WERI-Rb-1 (cell line): ENCODE measurements around the gene BAHCC1.
A peak's percentile ranks its signal among the peaks of the same experiment; 100 is the strongest.

Source experiments
- DNase-seq: peaks from one replicate; pipeline ENCODE4 v3.0.0-alpha.2; 2020
- H3K27ac ChIP-seq: fragments of 250-450 bp; sonication (Bioruptor Pico); 2 replicates; pipeline ENCODE4 v1.5.1; 2020; ENCODE audit warnings: mild to moderate bottlenecking, moderate library complexity
- H3K27me3 ChIP-seq: fragments of 250-450 bp; sonication (Bioruptor Pico); 2 replicates; pipeline ENCODE4 v1.5.1; 2021; ENCODE audit warnings: mild to moderate bottlenecking, low read depth, moderate library complexity; ENCODE audit not compliant: insufficient read depth, severe bottlenecking
- H3K36me3 ChIP-seq: fragments of 250-450 bp; sonication (Bioruptor Pico); 2 replicates; pipeline ENCODE4 v1.5.1; 2020; ENCODE audit warnings: mild to moderate bottlenecking, moderate library complexity
- H3K4me3 ChIP-seq: 2 replicates; pipeline ENCODE4 v1.5.1; 2011; ENCODE audit warnings: low read depth, mild to moderate bottlenecking, control low read depth, low read length
- H3K9me3 ChIP-seq: fragments of 250-450 bp; sonication (Bioruptor Pico); 2 replicates; pipeline ENCODE4 v1.5.1; 2021; ENCODE audit warnings: mild to moderate bottlenecking, moderate library complexity; ENCODE audit not compliant: severe bottlenecking
- TF ChIP-seq, protein P1 (sequence below): IDR thresholded peaks from 2 replicates; pipeline ENCODE4 v1.5.1; 2011; ENCODE audit warnings: low read depth, mild to moderate bottlenecking, control low read depth, inconsistent platforms, low read length

The BAHCC1 gene

DNA sequence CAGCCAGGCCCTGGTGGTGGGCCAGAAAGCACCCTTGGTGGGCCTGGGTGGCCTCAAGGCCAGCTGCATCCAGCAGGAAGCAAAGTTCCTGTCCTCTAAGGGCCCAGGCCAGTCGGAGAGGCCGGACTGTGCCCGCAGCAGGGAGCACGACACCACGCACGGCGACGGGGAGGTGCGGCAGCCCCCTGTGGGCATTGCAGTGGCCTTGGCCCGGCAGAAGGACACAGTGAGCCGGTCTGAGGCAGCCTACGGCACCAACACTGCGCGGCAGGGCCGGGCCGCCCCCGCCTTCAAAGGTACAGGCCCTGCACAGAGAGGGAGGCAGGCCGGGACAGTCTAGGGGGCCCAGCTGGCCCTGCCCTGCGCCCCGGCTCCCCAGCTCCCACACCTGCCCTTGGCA lies 48.0 kb downstream of the BAHCC1 start:
- TF ChIP-seq, protein P1, sequence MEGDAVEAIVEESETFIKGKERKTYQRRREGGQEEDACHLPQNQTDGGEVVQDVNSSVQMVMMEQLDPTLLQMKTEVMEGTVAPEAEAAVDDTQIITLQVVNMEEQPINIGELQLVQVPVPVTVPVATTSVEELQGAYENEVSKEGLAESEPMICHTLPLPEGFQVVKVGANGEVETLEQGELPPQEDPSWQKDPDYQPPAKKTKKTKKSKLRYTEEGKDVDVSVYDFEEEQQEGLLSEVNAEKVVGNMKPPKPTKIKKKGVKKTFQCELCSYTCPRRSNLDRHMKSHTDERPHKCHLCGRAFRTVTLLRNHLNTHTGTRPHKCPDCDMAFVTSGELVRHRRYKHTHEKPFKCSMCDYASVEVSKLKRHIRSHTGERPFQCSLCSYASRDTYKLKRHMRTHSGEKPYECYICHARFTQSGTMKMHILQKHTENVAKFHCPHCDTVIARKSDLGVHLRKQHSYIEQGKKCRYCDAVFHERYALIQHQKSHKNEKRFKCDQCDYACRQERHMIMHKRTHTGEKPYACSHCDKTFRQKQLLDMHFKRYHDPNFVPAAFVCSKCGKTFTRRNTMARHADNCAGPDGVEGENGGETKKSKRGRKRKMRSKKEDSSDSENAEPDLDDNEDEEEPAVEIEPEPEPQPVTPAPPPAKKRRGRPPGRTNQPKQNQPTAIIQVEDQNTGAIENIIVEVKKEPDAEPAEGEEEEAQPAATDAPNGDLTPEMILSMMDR = no peak
- Histone ChIP-seq H3K4me3 (no peak overlapping the region), H3K9me3 (no peaks in the 10 kb centered on the region), H3K36me3 (peaks cover 10% of the 10 kb centered on the region), H3K27ac (no peak overlapping the region), H3K27me3 (no peaks in the 10 kb centered on the region)
- no peak for DNase-seq

DNA sequence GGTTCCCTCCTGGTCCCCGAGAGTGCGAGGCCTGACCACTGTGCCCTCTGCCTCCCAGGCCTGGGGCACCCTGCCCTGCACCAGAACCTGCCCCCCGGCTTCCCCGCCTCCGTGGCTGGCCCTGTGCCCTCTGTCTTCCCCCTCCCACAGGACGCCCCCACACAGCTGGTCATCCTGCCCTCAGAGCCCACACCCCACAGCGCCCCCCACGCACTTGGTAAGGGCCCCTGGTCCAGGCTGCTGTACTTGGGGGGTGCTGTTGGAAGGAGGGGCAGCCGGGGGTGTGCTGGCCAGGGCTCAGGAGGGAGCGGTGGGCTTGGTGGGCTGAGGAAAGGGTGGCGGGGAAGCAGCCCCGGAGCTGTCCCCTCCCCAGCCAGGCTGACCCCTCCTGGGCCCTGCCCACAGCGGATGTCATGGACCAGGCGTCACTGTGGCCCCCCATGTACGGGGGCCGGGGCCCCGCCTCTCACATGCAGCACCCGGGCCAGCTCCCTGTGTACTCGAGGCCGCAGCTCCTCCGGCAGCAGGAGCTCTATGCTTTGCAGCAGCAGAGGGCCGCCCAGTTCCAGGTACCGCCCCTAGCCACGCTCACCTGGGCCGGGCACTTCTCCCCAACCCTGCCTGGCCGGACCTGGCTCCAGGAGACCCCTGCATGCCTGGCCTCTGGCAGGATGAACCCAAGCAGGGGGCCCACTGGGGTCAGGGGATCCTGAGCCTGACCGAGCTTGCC lies 49.5 kb downstream of the BAHCC1 start:
- Histone ChIP-seq H3K9me3 (no peaks in the 10 kb centered on the region), H3K27ac (no peak overlapping the region), H3K27me3 (no peaks in the 10 kb centered on the region), H3K36me3 (peaks cover 10% of the 10 kb centered on the region), H3K4me3 (no peak overlapping the region)
- TF ChIP-seq, protein P1 = no peak
- DNase-seq = no peak

DNA sequence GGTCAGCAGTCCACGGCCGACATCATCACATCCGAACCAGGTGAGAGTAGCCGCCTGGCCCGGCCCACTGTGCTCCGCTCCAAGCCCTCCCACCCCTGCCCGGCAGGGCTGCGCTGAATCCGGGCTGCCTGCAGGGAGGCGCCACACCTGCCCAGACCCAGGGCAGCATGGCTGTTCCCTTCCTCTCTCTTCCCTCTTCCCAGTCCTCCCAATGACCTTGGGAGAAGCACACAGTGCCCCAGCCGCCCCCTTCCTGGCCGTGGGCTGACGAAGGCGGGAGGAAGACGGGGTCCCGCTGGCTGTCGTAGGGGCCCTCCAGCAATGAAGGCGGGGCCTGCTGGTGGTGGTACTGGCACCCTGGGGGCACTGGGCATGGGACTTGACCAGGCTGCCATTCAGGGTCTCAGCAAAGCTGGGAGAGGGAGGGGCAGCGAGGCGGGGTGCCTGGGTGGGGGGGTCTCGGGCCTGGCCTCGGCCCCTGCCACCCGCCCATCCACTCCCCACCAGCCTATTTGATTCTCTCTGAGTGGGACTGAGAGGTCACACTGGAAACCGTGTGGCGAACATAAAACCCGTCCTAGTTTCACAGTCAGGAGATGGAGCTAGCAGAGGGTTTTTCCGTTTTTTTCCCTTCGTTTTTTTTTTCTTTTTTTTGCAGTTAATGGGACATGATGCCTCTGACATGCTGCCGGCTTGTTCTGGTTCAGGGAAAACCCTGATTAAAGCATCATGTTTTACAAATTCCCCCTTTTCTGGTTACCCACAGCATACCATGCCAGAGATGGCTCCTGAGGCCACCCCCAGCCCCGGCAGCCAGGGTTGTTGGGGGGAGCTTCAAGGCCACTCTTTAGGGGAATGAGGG lies 50.6 kb downstream of the BAHCC1 start:
- Histone ChIP-seq H3K4me3 (no peak overlapping the region), H3K36me3 (peaks cover 10% of the 10 kb centered on the region), H3K27me3 (no peaks in the 10 kb centered on the region), H3K27ac (no peak overlapping the region), H3K9me3 (no peaks in the 10 kb centered on the region)
- DNase-seq = no peak
- TF ChIP-seq, protein P1 = peak; percentile 29; the same call in 1 of the 2 replicates

DNA sequence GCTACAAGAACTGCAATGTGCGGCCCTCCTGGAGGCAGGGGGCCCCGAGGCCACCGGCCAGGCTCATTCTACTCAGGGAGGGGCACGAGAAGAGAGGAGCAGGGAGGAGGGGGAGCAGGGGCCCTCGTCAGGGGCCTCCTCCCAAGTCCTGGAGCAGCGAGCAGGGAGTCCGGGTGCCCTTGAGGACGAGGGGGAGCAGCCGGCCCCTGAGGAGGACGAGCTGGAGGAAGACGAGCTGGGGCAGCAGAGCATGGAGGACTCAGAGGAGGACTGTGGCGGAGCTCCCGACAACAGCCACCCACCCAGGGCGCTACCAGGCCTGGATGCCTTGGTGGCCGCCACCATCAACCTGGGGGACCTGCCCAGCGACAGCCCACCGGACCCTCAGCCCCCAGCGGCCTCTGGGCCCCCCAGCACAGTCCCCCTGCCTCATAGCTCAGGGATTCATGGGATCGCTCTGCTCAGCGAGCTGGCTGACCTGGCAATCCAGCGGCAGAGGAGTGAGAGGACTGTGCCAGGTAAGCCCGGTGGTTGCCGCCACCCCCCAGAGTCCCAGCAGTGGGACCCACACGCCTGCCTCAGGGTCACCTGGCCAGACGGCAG lies 52.2 kb downstream of the BAHCC1 start:
- H3K27me3 ChIP-seq = no peaks in the 10 kb centered on the region
- H3K27ac ChIP-seq = no peak overlapping the region
- no peaks in the 10 kb centered on the region for H3K9me3 ChIP-seq
- TF ChIP-seq, protein P1 = no peak
- peaks cover 6% of the 10 kb centered on the region for H3K36me3 ChIP-seq
- no peak overlapping the region for H3K4me3 ChIP-seq
- DNase-seq = no peak

DNA sequence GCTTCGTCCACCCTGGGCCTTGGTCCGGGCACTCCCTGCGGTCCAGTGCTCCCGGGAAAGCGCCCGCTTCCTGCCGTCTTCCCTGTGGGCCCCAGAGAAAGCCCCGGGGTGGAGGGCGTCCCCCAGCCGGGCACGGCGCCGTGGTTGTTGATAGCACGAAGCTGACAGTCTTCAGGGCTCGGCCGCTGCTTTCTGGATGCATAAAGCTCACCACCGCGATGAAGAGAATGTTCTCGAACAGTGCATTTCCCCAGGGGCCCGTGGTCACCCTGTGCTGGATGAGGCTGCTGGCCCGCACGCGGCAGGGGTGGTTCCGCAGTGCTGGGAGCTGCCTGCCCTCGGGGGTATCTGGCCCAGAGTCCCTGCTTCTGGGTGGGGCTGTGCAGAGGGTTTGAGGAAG lies 53.2 kb downstream of the BAHCC1 start:
- TF ChIP-seq, protein P1 = no peak
- Histone ChIP-seq H3K4me3 (no peak overlapping the region), H3K27ac (no peak overlapping the region), H3K27me3 (no peaks in the 10 kb centered on the region), H3K36me3 (peaks cover 6% of the 10 kb centered on the region), H3K9me3 (no peaks in the 10 kb centered on the region)
- no peak for DNase-seq
